ENCODE measurements around the gene CCL23.

DNA sequence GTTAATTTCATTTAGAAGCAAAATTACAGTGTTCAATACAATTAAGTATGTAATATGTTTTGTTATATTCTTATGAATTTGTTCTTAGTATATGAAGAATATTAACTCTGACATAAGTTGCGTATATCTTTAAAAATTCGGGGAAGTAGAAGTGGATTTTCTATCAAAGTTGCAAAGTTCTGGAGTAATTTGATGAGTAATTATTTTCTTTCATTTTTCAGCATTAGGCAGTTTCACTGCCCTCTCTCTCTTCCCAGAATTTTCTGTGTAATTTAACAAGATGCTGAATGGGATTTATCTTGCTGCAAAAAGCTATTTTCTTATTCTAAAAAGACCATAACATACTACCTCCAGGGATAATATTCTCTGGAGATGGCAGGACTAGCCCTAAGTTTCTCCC, 37.4 kb upstream of the CCL23 start:
- no peak for TF ChIP-seq POLR2AphosphoS5 (IDR thresholded peaks at IDR 0.05; ENCODE audit: low read depth)
- TF ChIP-seq, protein P1, sequence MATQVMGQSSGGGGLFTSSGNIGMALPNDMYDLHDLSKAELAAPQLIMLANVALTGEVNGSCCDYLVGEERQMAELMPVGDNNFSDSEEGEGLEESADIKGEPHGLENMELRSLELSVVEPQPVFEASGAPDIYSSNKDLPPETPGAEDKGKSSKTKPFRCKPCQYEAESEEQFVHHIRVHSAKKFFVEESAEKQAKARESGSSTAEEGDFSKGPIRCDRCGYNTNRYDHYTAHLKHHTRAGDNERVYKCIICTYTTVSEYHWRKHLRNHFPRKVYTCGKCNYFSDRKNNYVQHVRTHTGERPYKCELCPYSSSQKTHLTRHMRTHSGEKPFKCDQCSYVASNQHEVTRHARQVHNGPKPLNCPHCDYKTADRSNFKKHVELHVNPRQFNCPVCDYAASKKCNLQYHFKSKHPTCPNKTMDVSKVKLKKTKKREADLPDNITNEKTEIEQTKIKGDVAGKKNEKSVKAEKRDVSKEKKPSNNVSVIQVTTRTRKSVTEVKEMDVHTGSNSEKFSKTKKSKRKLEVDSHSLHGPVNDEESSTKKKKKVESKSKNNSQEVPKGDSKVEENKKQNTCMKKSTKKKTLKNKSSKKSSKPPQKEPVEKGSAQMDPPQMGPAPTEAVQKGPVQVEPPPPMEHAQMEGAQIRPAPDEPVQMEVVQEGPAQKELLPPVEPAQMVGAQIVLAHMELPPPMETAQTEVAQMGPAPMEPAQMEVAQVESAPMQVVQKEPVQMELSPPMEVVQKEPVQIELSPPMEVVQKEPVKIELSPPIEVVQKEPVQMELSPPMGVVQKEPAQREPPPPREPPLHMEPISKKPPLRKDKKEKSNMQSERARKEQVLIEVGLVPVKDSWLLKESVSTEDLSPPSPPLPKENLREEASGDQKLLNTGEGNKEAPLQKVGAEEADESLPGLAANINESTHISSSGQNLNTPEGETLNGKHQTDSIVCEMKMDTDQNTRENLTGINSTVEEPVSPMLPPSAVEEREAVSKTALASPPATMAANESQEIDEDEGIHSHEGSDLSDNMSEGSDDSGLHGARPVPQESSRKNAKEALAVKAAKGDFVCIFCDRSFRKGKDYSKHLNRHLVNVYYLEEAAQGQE (IDR thresholded peaks at IDR 0.05; ENCODE audit: insufficient replicate concordance, low read depth): no peak
- TF ChIP-seq, protein P2, sequence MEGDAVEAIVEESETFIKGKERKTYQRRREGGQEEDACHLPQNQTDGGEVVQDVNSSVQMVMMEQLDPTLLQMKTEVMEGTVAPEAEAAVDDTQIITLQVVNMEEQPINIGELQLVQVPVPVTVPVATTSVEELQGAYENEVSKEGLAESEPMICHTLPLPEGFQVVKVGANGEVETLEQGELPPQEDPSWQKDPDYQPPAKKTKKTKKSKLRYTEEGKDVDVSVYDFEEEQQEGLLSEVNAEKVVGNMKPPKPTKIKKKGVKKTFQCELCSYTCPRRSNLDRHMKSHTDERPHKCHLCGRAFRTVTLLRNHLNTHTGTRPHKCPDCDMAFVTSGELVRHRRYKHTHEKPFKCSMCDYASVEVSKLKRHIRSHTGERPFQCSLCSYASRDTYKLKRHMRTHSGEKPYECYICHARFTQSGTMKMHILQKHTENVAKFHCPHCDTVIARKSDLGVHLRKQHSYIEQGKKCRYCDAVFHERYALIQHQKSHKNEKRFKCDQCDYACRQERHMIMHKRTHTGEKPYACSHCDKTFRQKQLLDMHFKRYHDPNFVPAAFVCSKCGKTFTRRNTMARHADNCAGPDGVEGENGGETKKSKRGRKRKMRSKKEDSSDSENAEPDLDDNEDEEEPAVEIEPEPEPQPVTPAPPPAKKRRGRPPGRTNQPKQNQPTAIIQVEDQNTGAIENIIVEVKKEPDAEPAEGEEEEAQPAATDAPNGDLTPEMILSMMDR (IDR thresholded peaks at IDR 0.05; ENCODE audit: insufficient read depth, low read length): no peak
